Cardiac septum (tissue), 1 donor: ENCODE results near the gene TICAM2. TPM values are rescaled to one million over a fixed set of nuclear protein-coding genes. Genes with fewer than 3 reads are reported as not detected.

Experiments used
- DNase-seq: peaks from one replicate; pipeline ENCODE4 v3.0.0-alpha.2; 2020; ENCODE audit warnings: low spot score
- intact Hi-C: fragments of 100-400 bp; cut with DNase I; formaldehyde crosslinking; loops from one replicate; pipeline ENCODE4 v1.14.0; 2022
- total RNA-seq: library from RNA; stranded (reverse); fragmentation: NEBNext Ultra II Directional; extraction: Animal tissue kit (Norgen Biotek cat#: 25700); gene quantifications from one replicate; pipeline ENCODE4 v1.2.1, GENCODE V29; 2021
- donor health status: DM: no; HTN: no; CAD: no.

Gene TICAM2
- total RNA-seq, 1 donor from 2014 or later, result 2.0 TPM

- DNase-seq, result peak; percentile 99
- intact Hi-C loops, result loop anchor here (1.0 to 10.0 kb wide), 5 partner anchors 82 to 290 kb away; partner anchors contain the start of gene TMED7
Observed at GRCh38 chr5:115544436-115545350, 57.6 kb downstream of the TICAM2 start, which contains the start of gene FEM1C. TSS of gene FEM1C (minus strand) at chr5:115544775. CDS start at chr5:115543493, 1,282 bp downstream.

GRCh38 chr5:115544043-115544435 is 58.2 kb downstream of the TICAM2 start:
- intact Hi-C loops, result loop anchor here (1.0 to 10.0 kb wide), 5 partner anchors 83 to 291 kb away; partner anchors contain the start of gene TMED7
- DNase-seq, result peak; percentile 84

- no peak for DNase-seq
- intact Hi-C loops, result loop anchor here (1.0 to 10.0 kb wide), 5 partner anchors 83 to 291 kb away; partner anchors contain the start of gene TMED7
Observed at GRCh38 chr5:115543365-115544042, 58.8 kb downstream of the TICAM2 start.

- DNase-seq, result no peak
- intact Hi-C loops, result loop anchor here (10.0 kb wide), 1 partner anchor 292 kb away; no protein-coding TSS in a partner anchor
Observed at GRCh38 chr5:115542651-115543364, 59.5 kb downstream of the TICAM2 start.

GRCh38 chr5:115542086-115542485 is 60.2 kb downstream of the TICAM2 start:
- intact Hi-C loops, result loop anchor here (10.0 kb wide), 1 partner anchor 293 kb away; no protein-coding TSS in a partner anchor
- DNase-seq, result no peak

GRCh38 chr5:115541611-115542010 is 60.7 kb downstream of the TICAM2 start:
- DNase-seq, result no peak
- intact Hi-C loops, result loop anchor here (10.0 kb wide), 1 partner anchor 293 kb away; no protein-coding TSS in a partner anchor

GRCh38 chr5:115535479-115536035 is 66.7 kb downstream of the TICAM2 start:
- no peak for DNase-seq
- intact Hi-C loops, result no loop called here

- intact Hi-C loops, result no loop called here
- no peak for DNase-seq
Observed at GRCh38 chr5:115532517-115532916, 69.8 kb downstream of the TICAM2 start.

- intact Hi-C loops, result no loop called here
- DNase-seq, result no peak
Observed at GRCh38 chr5:115531787-115532367, 70.4 kb downstream of the TICAM2 start.

GRCh38 chr5:115531380-115531779 is 70.9 kb downstream of the TICAM2 start:
- DNase-seq, result no peak
- intact Hi-C loops, result no loop called here

GRCh38 chr5:115530426-115530825 is 71.9 kb downstream of the TICAM2 start:
- no peak for DNase-seq
- intact Hi-C loops, result no loop called here

Other genes with a start within 250 kb of the TICAM2 start
- 56.1 TPM for gene FEM1C, start 57.7 kb downstream of the TICAM2 start, total RNA-seq
- 79.1 TPM for gene TMED7, start 23.6 kb upstream of the TICAM2 start, total RNA-seq
- gene CDO1, start 214.2 kb upstream of the TICAM2 start, total RNA-seq, result 3.6 TPM
- gene ATG12, start 239.1 kb upstream of the TICAM2 start, total RNA-seq, result 22.5 TPM
- gene AP3S1, start 239.5 kb upstream of the TICAM2 start, total RNA-seq, result 56.6 TPM